GM18507 (cell line): ENCODE results near the gene P2RX6.
A peak's percentile ranks its signal among the peaks of the same experiment; 100 is the strongest.
"Not testable (repeated sequence)": the region's sequence is repeated elsewhere in the genome, so short reads cannot be mapped to it uniquely, and the experiment has no call there.

Experiments
- DNase-seq: peaks from one replicate; pipeline ENCODE4 v3.0.0; 2011; ENCODE audit warnings: low read depth; ENCODE audit not compliant: insufficient read length; ENCODE audit errors: extremely low spot score
- FAIRE-seq: peaks from 2 replicates; lab custom pipeline; 2011; peaks lifted over from hg19 to GRCh38; lab: Jason Lieb, UNC

The P2RX6 gene

GRCh38 chr22:21045585-21046294 lies 30.8 kb downstream of the P2RX6 start, which contains the start of gene LRRC74B:
Gene LRRC74B (plus strand): TSS chr22:21045946. CDS start chr22:21045987, 41 bp downstream.
- peak; percentile 77 for FAIRE-seq

GRCh38 chr22:21047035-21047661 lies 32.2 kb downstream of the P2RX6 start:
- DNase-seq (no peak), FAIRE-seq (no peak)

More at GRCh38 chr22:21045585-21046294, 30.8 kb downstream of the P2RX6 start, which contains the start of gene LRRC74B:
- DNase-seq = peak; percentile 84

GRCh38 chr22:21047730-21048129 lies 32.8 kb downstream of the P2RX6 start:
- FAIRE-seq = no peak
- no peak for DNase-seq

- not testable (repeated sequence) for FAIRE-seq, DNase-seq
Observed at GRCh38 chr22:21048448-21048847, 33.5 kb downstream of the P2RX6 start.

- FAIRE-seq, DNase-seq: not testable (repeated sequence)
Observed at GRCh38 chr22:21048965-21049364, 34.0 kb downstream of the P2RX6 start.

- FAIRE-seq (no peak), DNase-seq (no peak)
Observed at GRCh38 chr22:21051145-21051830, 36.3 kb downstream of the P2RX6 start.

GRCh38 chr22:21051831-21052400 lies 37.0 kb downstream of the P2RX6 start:
- FAIRE-seq (no peak), DNase-seq (no peak)

GRCh38 chr22:21052715-21053459 lies 37.9 kb downstream of the P2RX6 start:
- FAIRE-seq (no peak), DNase-seq (no peak)

- no peak for FAIRE-seq
Observed at GRCh38 chr22:21054046-21054713, 39.2 kb downstream of the P2RX6 start.

GRCh38 chr22:21054714-21055563 lies 40.0 kb downstream of the P2RX6 start:
- DNase-seq = no peak
- FAIRE-seq = no peak

More at GRCh38 chr22:21054046-21054713, 39.2 kb downstream of the P2RX6 start:
- no peak for DNase-seq

GRCh38 chr22:21055564-21055834 lies 40.5 kb downstream of the P2RX6 start:
- DNase-seq (no peak), FAIRE-seq (no peak)

- DNase-seq (no peak), FAIRE-seq (no peak)
Observed at GRCh38 chr22:21055880-21056319, 40.9 kb downstream of the P2RX6 start.

GRCh38 chr22:21060363-21060762 lies 45.4 kb downstream of the P2RX6 start:
- not testable (repeated sequence) for DNase-seq, FAIRE-seq

- not testable (repeated sequence) for FAIRE-seq, DNase-seq
Observed at GRCh38 chr22:21061660-21062321, 46.8 kb downstream of the P2RX6 start.

GRCh38 chr22:21064425-21064824 lies 49.5 kb downstream of the P2RX6 start:
- FAIRE-seq, DNase-seq: not testable (repeated sequence)

- DNase-seq (no peak), FAIRE-seq (no peak)
Observed at GRCh38 chr22:21064917-21065864, 50.2 kb downstream of the P2RX6 start.
